ENCODE measurements around the gene FOXO3.
A peak's percentile ranks its signal among the peaks of the same experiment; 100 is the strongest.
"Not testable (repeated sequence)": the region's sequence is repeated elsewhere in the genome, so short reads cannot be mapped to it uniquely, and the experiment has no call there.

The FOXO3 gene

GRCh38 chr6:108677894-108678293, 117.2 kb downstream of the FOXO3 start:
- Histone ChIP-seq H3K36me3 (ENCODE audit: control insufficient read depth in 4 of 4, insufficient read depth in 4 of 4, low read length in 3 of 4) (peaks cover 0 to 14% (median 6%) of the 10 kb centered on the region in 4 experiments), H3K27ac (ENCODE audit: insufficient read depth in 1 of 2, low read depth in 1 of 2, low read length in 2 of 2, poor library complexity in 1 of 2, severe bottlenecking in 2 of 2) (no peak overlapping the region), H3K27me3 (replicated peaks in 2 of 5; ENCODE audit: control insufficient read depth in 4 of 5, insufficient read depth in 5 of 5, low read length in 4 of 5) (no peaks in the 10 kb centered on the region), H3K4me3 (ENCODE audit: control insufficient read depth in 1 of 7, extremely low read depth in 1 of 7, insufficient read depth in 4 of 7, low read depth in 2 of 7, low read length in 6 of 7) (no peak overlapping the region), H3K4me1 (ENCODE audit: control extremely low read depth in 1 of 4, control insufficient read depth in 4 of 4, insufficient read depth in 4 of 4, low read length in 3 of 4) (no peaks in the 10 kb centered on the region), H3K9me3 (ENCODE audit: control extremely low read depth in 1 of 5, control insufficient read depth in 4 of 5, insufficient read depth in 2 of 5, low read depth in 1 of 5, low read length in 4 of 5) (no peaks in the 10 kb centered on the region)
- WGBS (ENCODE audit: insufficient coverage), result 100% methylated on average over 1 of the region's 1 CpG
- ChIA-PET CTCF (interaction anchor here (0.8 to 1.2 kb wide), 2 partner anchors 13 to 151 kb away, joined by 3 read pairs; no protein-coding TSS in a partner anchor), POLR2A (no interaction called here)
- no peak for DNase-seq

GRCh38 chr6:108680314-108680713, 119.6 kb downstream of the FOXO3 start:
- H3K4me1 ChIP-seq (ENCODE audit: control extremely low read depth in 1 of 4, control insufficient read depth in 4 of 4, insufficient read depth in 4 of 4, low read length in 3 of 4); H3K9me3 ChIP-seq (ENCODE audit: control extremely low read depth in 1 of 5, control insufficient read depth in 4 of 5, insufficient read depth in 2 of 5, low read depth in 1 of 5, low read length in 4 of 5); H3K27me3 ChIP-seq (replicated peaks in 2 of 5; ENCODE audit: control insufficient read depth in 4 of 5, insufficient read depth in 5 of 5, low read length in 4 of 5); DNase-seq; H3K27ac ChIP-seq (ENCODE audit: insufficient read depth in 1 of 2, low read depth in 1 of 2, low read length in 2 of 2, poor library complexity in 1 of 2, severe bottlenecking in 2 of 2); POLR2A ChIA-PET; CTCF ChIA-PET; H3K4me3 ChIP-seq (ENCODE audit: control insufficient read depth in 1 of 7, extremely low read depth in 1 of 7, insufficient read depth in 4 of 7, low read depth in 2 of 7, low read length in 6 of 7): not testable (repeated sequence)
- H3K36me3 ChIP-seq (ENCODE audit: control insufficient read depth in 4 of 4, insufficient read depth in 4 of 4, low read length in 3 of 4), result peaks cover 0 to 13% (median 5%) of the 10 kb centered on the region in 4 experiments
- 100% methylated on average over 7 of the region's 9 CpGs for WGBS (ENCODE audit: insufficient coverage)

GRCh38 chr6:108681721-108682120, 121.0 kb downstream of the FOXO3 start:
- DNase-seq; POLR2A ChIA-PET; H3K4me3 ChIP-seq (ENCODE audit: control insufficient read depth in 1 of 7, extremely low read depth in 1 of 7, insufficient read depth in 4 of 7, low read depth in 2 of 7, low read length in 6 of 7); H3K27me3 ChIP-seq (replicated peaks in 2 of 5; ENCODE audit: control insufficient read depth in 4 of 5, insufficient read depth in 5 of 5, low read length in 4 of 5); H3K27ac ChIP-seq (ENCODE audit: insufficient read depth in 1 of 2, low read depth in 1 of 2, low read length in 2 of 2, poor library complexity in 1 of 2, severe bottlenecking in 2 of 2); H3K9me3 ChIP-seq (ENCODE audit: control extremely low read depth in 1 of 5, control insufficient read depth in 4 of 5, insufficient read depth in 2 of 5, low read depth in 1 of 5, low read length in 4 of 5); H3K4me1 ChIP-seq (ENCODE audit: control extremely low read depth in 1 of 4, control insufficient read depth in 4 of 4, insufficient read depth in 4 of 4, low read length in 3 of 4); CTCF ChIA-PET: not testable (repeated sequence)
- H3K36me3 ChIP-seq (ENCODE audit: control insufficient read depth in 4 of 4, insufficient read depth in 4 of 4, low read length in 3 of 4), result peaks cover 3 to 13% (median 9%) of the 10 kb centered on the region in 4 experiments
- no CpG with 5 or more reads among the region's 1 CpG for WGBS (ENCODE audit: insufficient coverage)

GRCh38 chr6:108682383-108683119, 121.8 kb downstream of the FOXO3 start:
- H3K27ac ChIP-seq (ENCODE audit: insufficient read depth in 1 of 2, low read depth in 1 of 2, low read length in 2 of 2, poor library complexity in 1 of 2, severe bottlenecking in 2 of 2); H3K27me3 ChIP-seq (replicated peaks in 2 of 5; ENCODE audit: control insufficient read depth in 4 of 5, insufficient read depth in 5 of 5, low read length in 4 of 5); H3K4me3 ChIP-seq (ENCODE audit: control insufficient read depth in 1 of 7, extremely low read depth in 1 of 7, insufficient read depth in 4 of 7, low read depth in 2 of 7, low read length in 6 of 7); CTCF ChIA-PET; H3K9me3 ChIP-seq (ENCODE audit: control extremely low read depth in 1 of 5, control insufficient read depth in 4 of 5, insufficient read depth in 2 of 5, low read depth in 1 of 5, low read length in 4 of 5); POLR2A ChIA-PET; H3K4me1 ChIP-seq (ENCODE audit: control extremely low read depth in 1 of 4, control insufficient read depth in 4 of 4, insufficient read depth in 4 of 4, low read length in 3 of 4); DNase-seq: not testable (repeated sequence)
- peaks cover 6 to 14% (median 11%) of the 10 kb centered on the region in 4 experiments for H3K36me3 ChIP-seq (ENCODE audit: control insufficient read depth in 4 of 4, insufficient read depth in 4 of 4, low read length in 3 of 4)
- 100% methylated on average over 3 of the region's 7 CpGs for WGBS (ENCODE audit: insufficient coverage)

- H3K27me3 ChIP-seq (replicated peaks in 2 of 5; ENCODE audit: control insufficient read depth in 4 of 5, insufficient read depth in 5 of 5, low read length in 4 of 5); H3K9me3 ChIP-seq (ENCODE audit: control extremely low read depth in 1 of 5, control insufficient read depth in 4 of 5, insufficient read depth in 2 of 5, low read depth in 1 of 5, low read length in 4 of 5); DNase-seq; CTCF ChIA-PET; H3K4me3 ChIP-seq (ENCODE audit: control insufficient read depth in 1 of 7, extremely low read depth in 1 of 7, insufficient read depth in 4 of 7, low read depth in 2 of 7, low read length in 6 of 7); H3K27ac ChIP-seq (ENCODE audit: insufficient read depth in 1 of 2, low read depth in 1 of 2, low read length in 2 of 2, poor library complexity in 1 of 2, severe bottlenecking in 2 of 2); POLR2A ChIA-PET: not testable (repeated sequence)
- no CpG with 5 or more reads among the region's 2 CpGs for WGBS (ENCODE audit: insufficient coverage)
- peaks cover 6 to 14% (median 11%) of the 10 kb centered on the region in 4 experiments for H3K36me3 ChIP-seq (ENCODE audit: control insufficient read depth in 4 of 4, insufficient read depth in 4 of 4, low read length in 3 of 4)
- peaks cover 0 to 11% (median under 1%) of the 10 kb centered on the region in 4 experiments for H3K4me1 ChIP-seq (ENCODE audit: control extremely low read depth in 1 of 4, control insufficient read depth in 4 of 4, insufficient read depth in 4 of 4, low read length in 3 of 4)
Measured at GRCh38 chr6:108683976-108684375, 123.3 kb downstream of the FOXO3 start.

- Histone ChIP-seq H3K27ac (ENCODE audit: insufficient read depth in 1 of 2, low read depth in 1 of 2, low read length in 2 of 2, poor library complexity in 1 of 2, severe bottlenecking in 2 of 2) (no peak overlapping the region), H3K9me3 (ENCODE audit: control extremely low read depth in 1 of 5, control insufficient read depth in 4 of 5, insufficient read depth in 2 of 5, low read depth in 1 of 5, low read length in 4 of 5) (no peaks in the 10 kb centered on the region), H3K4me3 (ENCODE audit: control insufficient read depth in 1 of 7, extremely low read depth in 1 of 7, insufficient read depth in 4 of 7, low read depth in 2 of 7, low read length in 6 of 7) (no peak overlapping the region), H3K4me1 (ENCODE audit: control extremely low read depth in 1 of 4, control insufficient read depth in 4 of 4, insufficient read depth in 4 of 4, low read length in 3 of 4) (peaks cover 0 to 19% (median 4%) of the 10 kb centered on the region in 4 experiments), H3K36me3 (ENCODE audit: control insufficient read depth in 4 of 4, insufficient read depth in 4 of 4, low read length in 3 of 4) (peaks cover 2 to 11% (median 10%) of the 10 kb centered on the region in 4 experiments), H3K27me3 (replicated peaks in 2 of 5; ENCODE audit: control insufficient read depth in 4 of 5, insufficient read depth in 5 of 5, low read length in 4 of 5) (no peaks in the 10 kb centered on the region)
- peak in 2 of 3 donors; percentile 43 to 45 for DNase-seq
- 87% methylated on average over 6 of the region's 8 CpGs for WGBS (ENCODE audit: insufficient coverage)
- ChIA-PET POLR2A (no interaction called here), CTCF (no interaction called here)
Measured at GRCh38 chr6:108684771-108685329, 124.1 kb downstream of the FOXO3 start.

GRCh38 chr6:108685970-108686369, 125.3 kb downstream of the FOXO3 start:
- ChIA-PET POLR2A (no interaction called here), CTCF (interaction anchor here (1.8 kb wide), 1 partner anchor 15 kb away, joined by 5 read pairs; no protein-coding TSS in a partner anchor)
- H3K4me1 ChIP-seq (ENCODE audit: control extremely low read depth in 1 of 4, control insufficient read depth in 4 of 4, insufficient read depth in 4 of 4, low read length in 3 of 4), result peaks cover 0 to 20% (median 4%) of the 10 kb centered on the region in 4 experiments
- peak in 2 of 3 donors; percentile 18 to 29 for DNase-seq
- H3K4me3 ChIP-seq (ENCODE audit: control insufficient read depth in 1 of 7, extremely low read depth in 1 of 7, insufficient read depth in 4 of 7, low read depth in 2 of 7, low read length in 6 of 7), result no peak overlapping the region
- H3K27ac ChIP-seq (ENCODE audit: insufficient read depth in 1 of 2, low read depth in 1 of 2, low read length in 2 of 2, poor library complexity in 1 of 2, severe bottlenecking in 2 of 2), result no peak overlapping the region
- H3K36me3 ChIP-seq (ENCODE audit: control insufficient read depth in 4 of 4, insufficient read depth in 4 of 4, low read length in 3 of 4), result peaks cover 5 to 11% (median 7%) of the 10 kb centered on the region in 4 experiments
- 100% methylated on average over 2 of the region's 4 CpGs for WGBS (ENCODE audit: insufficient coverage)
- H3K27me3 ChIP-seq (replicated peaks in 2 of 5; ENCODE audit: control insufficient read depth in 4 of 5, insufficient read depth in 5 of 5, low read length in 4 of 5), result no peaks in the 10 kb centered on the region
- H3K9me3 ChIP-seq (ENCODE audit: control extremely low read depth in 1 of 5, control insufficient read depth in 4 of 5, insufficient read depth in 2 of 5, low read depth in 1 of 5, low read length in 4 of 5), result no peaks in the 10 kb centered on the region
